Keratinocyte (primary cell): Measurements from ENCODE around the gene CDC14B.

ENCODE experiments used
- EZH2 ChIP-seq: IDR thresholded peaks from one replicate; pipeline ENCODE4 v1.6.1; 2012; ENCODE audit warnings: inconsistent platforms, mild to moderate bottlenecking, low read length, moderate library complexity
- TF ChIP-seq, protein P1 (sequence below), 3 experiments: IDR thresholded peaks in 1 of 3; conservative IDR thresholded peaks in 1 of 3; optimal IDR thresholded peaks in 1 of 3; 2 replicates in 2 of 3; 3 replicates in 1 of 3; pipeline versions ENCODE3 to v1.5.1; 2011; ENCODE audit warnings: low read length in 3 of 3, mild to moderate bottlenecking in 3 of 3, moderate library complexity in 2 of 3, control low read depth in 1 of 3, inconsistent platforms in 1 of 3; ENCODE audit not compliant: insufficient read depth in 2 of 3; ENCODE audit errors: extremely low read depth in 1 of 3

DNA sequence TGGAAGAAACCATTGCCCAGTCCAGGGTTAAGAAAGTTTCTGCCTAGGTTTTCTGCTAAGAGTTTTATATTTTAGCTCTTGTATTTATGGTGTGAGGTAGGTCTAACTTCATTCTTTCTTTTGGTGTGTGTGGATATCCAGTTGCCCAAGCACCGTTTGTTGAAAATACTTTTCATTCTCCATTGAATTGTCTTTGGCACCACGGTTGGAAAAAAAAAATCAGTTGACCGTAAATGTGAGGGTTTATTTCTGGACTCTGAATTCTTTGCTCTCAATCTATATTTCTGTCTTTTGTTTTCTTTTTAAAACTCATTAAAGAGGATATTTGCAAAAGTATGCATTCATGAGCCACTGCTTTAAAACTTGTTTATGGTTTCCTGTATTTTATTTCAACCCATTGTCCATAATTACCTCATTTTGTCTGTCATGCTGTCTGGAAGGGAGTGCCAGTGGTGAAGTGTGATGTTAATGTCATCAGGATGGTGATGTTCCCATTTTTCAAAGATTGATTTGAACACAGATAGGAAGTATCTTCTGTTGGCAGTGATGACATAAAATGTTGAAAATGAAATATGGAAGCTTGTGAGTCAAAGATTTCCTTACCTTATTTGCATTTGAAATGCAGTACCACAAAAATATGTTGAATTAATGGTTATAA is 135.8 kb downstream of the CDC14B start:
- TF ChIP-seq, protein P1, sequence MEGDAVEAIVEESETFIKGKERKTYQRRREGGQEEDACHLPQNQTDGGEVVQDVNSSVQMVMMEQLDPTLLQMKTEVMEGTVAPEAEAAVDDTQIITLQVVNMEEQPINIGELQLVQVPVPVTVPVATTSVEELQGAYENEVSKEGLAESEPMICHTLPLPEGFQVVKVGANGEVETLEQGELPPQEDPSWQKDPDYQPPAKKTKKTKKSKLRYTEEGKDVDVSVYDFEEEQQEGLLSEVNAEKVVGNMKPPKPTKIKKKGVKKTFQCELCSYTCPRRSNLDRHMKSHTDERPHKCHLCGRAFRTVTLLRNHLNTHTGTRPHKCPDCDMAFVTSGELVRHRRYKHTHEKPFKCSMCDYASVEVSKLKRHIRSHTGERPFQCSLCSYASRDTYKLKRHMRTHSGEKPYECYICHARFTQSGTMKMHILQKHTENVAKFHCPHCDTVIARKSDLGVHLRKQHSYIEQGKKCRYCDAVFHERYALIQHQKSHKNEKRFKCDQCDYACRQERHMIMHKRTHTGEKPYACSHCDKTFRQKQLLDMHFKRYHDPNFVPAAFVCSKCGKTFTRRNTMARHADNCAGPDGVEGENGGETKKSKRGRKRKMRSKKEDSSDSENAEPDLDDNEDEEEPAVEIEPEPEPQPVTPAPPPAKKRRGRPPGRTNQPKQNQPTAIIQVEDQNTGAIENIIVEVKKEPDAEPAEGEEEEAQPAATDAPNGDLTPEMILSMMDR (optimal IDR thresholded peaks at IDR 0.05 in 1 of 3, IDR thresholded peaks at IDR 0.05 in 1 of 3, conservative IDR thresholded peaks at IDR 0.05 in 1 of 3; ENCODE audit: extremely low read depth in 1 of 3, insufficient read depth in 2 of 3, low read length in 3 of 3), result no peak
- no peak for TF ChIP-seq EZH2
